Superior temporal gyrus (tissue), 1 donor: ENCODE data around the gene CHMP4B.

Experiments used
- DNase-seq: peaks from one replicate; pipeline ENCODE4 v3.0.0-alpha.2; 2016; ENCODE audit errors: extremely low spot score

The CHMP4B gene

DNA sequence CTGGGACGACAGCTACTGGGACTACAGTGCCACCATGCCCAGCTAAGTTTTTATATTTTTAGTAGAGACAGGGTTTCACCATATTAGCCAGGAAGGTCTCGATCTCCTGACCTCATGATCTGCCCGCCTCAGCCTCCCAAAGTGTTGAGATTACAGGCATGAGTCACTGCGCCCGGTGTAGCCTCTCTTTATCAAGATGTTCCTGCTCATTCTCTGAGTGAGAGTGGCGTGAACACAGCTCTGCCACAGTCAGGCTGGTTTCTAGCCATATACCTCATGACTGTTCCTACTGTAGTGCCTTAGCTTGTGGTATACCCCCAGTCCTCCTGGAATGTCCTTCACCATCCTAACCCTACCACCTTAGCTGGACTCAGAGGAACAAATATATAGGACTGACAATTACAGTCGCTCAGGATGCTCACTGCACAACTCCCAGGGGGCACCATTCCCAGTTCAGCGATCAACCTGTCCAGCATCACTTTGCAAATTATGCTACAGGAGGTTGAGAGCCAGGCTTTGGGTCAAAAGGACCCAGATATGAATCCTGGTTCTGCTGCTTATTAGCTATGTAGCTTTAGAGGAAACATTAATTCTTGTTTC is 86.3 kb downstream of the CHMP4B start:
- DNase-seq, result no peak

DNA sequence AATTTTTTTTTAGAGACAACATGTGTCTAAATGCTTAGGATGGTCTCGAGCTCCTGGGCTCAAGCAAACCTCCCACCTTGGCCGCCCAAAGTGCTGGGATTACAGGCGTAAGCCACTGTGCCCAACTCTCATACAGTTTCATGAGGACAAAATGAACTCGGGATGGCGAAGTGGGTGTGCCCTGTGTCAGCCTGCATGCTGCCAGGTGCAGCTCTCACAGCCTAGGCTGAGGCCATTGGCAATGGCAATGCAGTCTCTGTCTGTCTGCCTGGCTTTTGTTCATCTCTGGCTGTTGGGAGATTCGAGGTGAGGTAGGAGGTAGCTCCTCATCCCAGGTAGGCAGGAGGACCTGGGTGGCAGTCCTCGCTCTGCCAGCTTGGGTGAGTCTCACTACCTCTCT is 88.0 kb downstream of the CHMP4B start:
- DNase-seq, result no peak

DNA sequence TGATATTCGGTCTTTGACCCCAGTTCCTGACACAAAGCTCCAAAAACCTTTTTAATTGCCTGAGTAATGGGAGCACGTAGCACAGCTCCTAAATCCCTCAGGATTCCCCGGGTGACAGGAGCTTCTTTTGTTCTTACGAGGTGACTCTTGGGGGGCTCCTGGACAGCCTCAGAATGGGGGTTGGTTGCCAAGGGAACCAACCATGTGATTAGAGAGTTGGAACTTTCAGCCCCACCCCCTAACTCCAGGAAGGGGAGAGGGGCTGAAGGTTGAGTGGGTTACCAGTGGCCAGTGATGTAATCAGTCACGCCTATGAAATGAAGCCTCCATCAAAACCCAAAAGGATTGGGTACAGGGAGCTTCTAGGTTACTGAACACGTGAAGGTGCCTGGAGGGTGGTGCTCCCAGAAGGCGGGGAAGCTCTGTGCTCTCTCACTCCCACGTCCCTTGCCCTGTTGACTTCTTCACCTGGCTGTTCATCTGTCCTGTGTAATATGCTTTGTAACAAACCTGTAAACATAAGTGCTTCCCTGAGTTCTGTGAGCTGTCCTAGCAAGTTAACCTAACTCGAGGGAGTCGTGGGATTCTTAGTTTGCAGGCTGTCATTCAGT is 89.5 kb downstream of the CHMP4B start:
- no peak for DNase-seq

DNA sequence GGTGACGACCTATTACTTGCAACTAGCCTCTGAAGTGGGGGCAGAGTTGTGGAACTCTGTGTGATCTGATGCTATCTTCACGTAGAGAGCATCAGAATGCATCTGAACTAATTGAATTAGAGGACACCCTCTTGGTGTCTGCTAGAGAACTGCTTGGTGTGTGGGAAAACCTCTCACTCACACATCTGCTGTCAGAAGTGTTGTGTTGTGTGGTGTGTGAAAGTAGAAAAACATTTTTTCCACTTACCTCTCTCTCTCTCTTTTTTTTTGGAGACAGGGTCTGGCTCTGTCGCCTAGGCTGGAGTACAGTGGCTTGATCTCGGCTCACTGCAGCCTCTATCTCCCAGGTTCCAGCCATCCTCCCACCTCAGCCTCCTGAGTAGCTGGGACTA is 90.0 kb downstream of the CHMP4B start:
- DNase-seq, result no peak

DNA sequence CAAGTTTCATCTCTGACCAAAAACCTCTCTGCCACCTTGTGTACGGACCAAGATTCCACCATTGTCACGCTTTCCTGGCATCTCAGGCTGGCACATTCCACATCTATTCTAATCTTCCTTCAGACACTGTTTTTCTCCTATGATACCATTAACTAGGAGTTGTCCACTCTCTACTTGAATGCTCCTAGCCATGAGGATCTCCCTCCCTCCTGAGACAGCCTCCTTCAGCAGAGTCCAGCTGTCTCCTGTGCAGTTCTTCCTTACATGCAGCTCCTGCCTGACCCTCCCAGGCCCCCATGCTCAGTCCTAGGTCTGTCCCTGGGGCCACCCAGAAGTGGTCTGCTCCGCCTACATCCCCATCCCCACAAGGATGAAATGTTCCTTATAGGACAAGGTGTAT is 90.9 kb downstream of the CHMP4B start:
- no peak for DNase-seq
